ENCODE measurements around the gene TINAG.

The TINAG gene

GRCh38 chr6:54431466-54431865, 123.2 kb downstream of the TINAG start:
- no peak for DNase-seq
